Heart right ventricle (tissue), 16 donors: ENCODE results near the gene DHRS2. TPM values are rescaled to one million over a fixed set of nuclear protein-coding genes. Genes with fewer than 3 reads are reported as not detected.

ENCODE experiments used
- ATAC-seq, 8 donors: fragments of 200-7000 bp; cut with Tn5 transposase; one replicate each; pipeline ENCODE4 v1.9.1; 2020; ENCODE audit warnings: mild to moderate bottlenecking in 8 of 8, moderate library complexity in 8 of 8, moderate number of reproducible peaks in 1 of 8
- DNase-seq, 2 donors: peaks; one replicate each; pipeline ENCODE4 v3.0.0-alpha.2; 2020
- H3K27ac ChIP-seq, 10 donors: fragments of 200-600 bp; sonication (generic) in 2 of 10; one replicate each; pipeline versions ENCODE4 v1.5.0 to v1.8.0; 2020 to 2022; ENCODE audit warnings: mild to moderate bottlenecking in 3 of 10
- H3K27me3 ChIP-seq, 7 donors: fragments of 200-600 bp; one replicate each; pipeline ENCODE4 v1.8.0; 2021 to 2022; ENCODE audit warnings: mild to moderate bottlenecking in 2 of 7
- H3K36me3 ChIP-seq, 9 donors: fragments of 200-600 bp; sonication (generic) in 1 of 9; one replicate each; pipeline versions ENCODE4 v1.5.0 to v1.8.0; 2020 to 2022; ENCODE audit warnings: mild to moderate bottlenecking in 2 of 9
- H3K4me1 ChIP-seq, 9 donors: fragments of 200-600 bp; sonication (generic) in 1 of 9; one replicate each; pipeline versions ENCODE4 v1.5.0 to v1.8.0; 2020 to 2022; ENCODE audit warnings: mild to moderate bottlenecking in 4 of 9
- H3K4me3 ChIP-seq, 10 donors: fragments of 200-600 bp; sonication (generic) in 2 of 10; one replicate each; pipeline versions ENCODE4 v1.5.0 to v1.8.0; 2020 to 2022; ENCODE audit warnings: mild to moderate bottlenecking in 7 of 10, moderate library complexity in 2 of 10
- H3K9me3 ChIP-seq, 11 donors: fragments of 200-600 bp in 10 of 11; sonication (generic) in 2 of 11; one replicate each; pipeline versions ENCODE4 v1.5.0 to v1.8.0; 2013 to 2022; ENCODE audit warnings: mild to moderate bottlenecking in 2 of 11, control low read depth in 1 of 11, moderate library complexity in 1 of 11
- WGBS, 2 donors: extraction: QIAGEN DNeasy Blood & Tissue Kit; methylation state at CpG; one replicate each; pipeline ENCODE4 v1.1.7; 2013; ENCODE audit warnings: inconsistent platforms in 1 of 2; 5-methylcytosine and 5-hydroxymethylcytosine counted together
- intact Hi-C, 10 donors: fragments of 100-400 bp; cut with DNase I; formaldehyde crosslinking; loops; one replicate each; pipeline versions ENCODE4 v1.11.1 to v1.14.2; 2022
- polyA plus RNA-seq, 2 donors: library from polyadenylated mRNA; stranded (reverse); fragments of 200-250 nt; gene quantifications; one replicate each; pipeline ENCODE4 v1.2.3, GENCODE V29; 2013
- total RNA-seq, 10 donors: library from RNA; stranded (reverse); fragmentation: NEBNext Ultra II Directional in 3 of 10; extraction: Animal tissue kit (Norgen Biotek cat#: 25700) in 3 of 10; gene quantifications; one replicate each; pipeline versions ENCODE4 v1.2.1 to v1.2.4, GENCODE V29; 2021 to 2023
- TF ChIP-seq, protein P1 (sequence below), 9 donors: fragments of 200-600 bp; sonication (generic) in 2 of 9; IDR thresholded peaks; one replicate each; pipeline versions ENCODE4 v1.5.0 to v1.8.0; 2021 to 2022; ENCODE audit warnings: antibody characterized with exemption in 9 of 9, mild to moderate bottlenecking in 5 of 9, moderate library complexity in 1 of 9
- donor health status: Arrhythmogenic right ventricular cardiomyopathy.
- donor health status: ischemic (EF 13 %, LVEDD 7.1; RV severe dilation, severe dysfunction).
- donor health status: healthy with polysubstance abuse.
- donor health status: DM: no; HTN: yes; CAD: no.
- donor health status: DM: no; HTN: no; CAD: no.
- donor health status: ischemic (EF 25% LVEDD 6.9; RV normal size, moderate dysfunction).
- donor health status: ischemic (EF 25% LVEDD 5.7; RV mildly dilated, moderate dysfunction).
- donor health status: healthy.
- donor health status: DM: yes; HTN: yes; CAD: no.
- donor health status: Ischemic cardiomyopathy.
- donor health status: ischemic (EF 35%, LVEDD 5.7; RV mildly dilated, moderate dysfunction).
- donor health status: nonischemic (EF 11% LVEDD 7.7; RV severe dilation, severe dysfunction).
- donor health status: DM: yes; HTN: yes; CAD: no.
- donor health status: PGD.
- donor health status: ischemic (EF 29% LVEDD 5.4; RV normal size, mild dysfunction).
- donor health status: nonischemic (EF 23%, LVEDD 6.1; RV moderate dilation, normal function).

The DHRS2 gene
- total and polyA plus RNA-seq, 12 donors, result 0.07 TPM; not detected in 11

DNA sequence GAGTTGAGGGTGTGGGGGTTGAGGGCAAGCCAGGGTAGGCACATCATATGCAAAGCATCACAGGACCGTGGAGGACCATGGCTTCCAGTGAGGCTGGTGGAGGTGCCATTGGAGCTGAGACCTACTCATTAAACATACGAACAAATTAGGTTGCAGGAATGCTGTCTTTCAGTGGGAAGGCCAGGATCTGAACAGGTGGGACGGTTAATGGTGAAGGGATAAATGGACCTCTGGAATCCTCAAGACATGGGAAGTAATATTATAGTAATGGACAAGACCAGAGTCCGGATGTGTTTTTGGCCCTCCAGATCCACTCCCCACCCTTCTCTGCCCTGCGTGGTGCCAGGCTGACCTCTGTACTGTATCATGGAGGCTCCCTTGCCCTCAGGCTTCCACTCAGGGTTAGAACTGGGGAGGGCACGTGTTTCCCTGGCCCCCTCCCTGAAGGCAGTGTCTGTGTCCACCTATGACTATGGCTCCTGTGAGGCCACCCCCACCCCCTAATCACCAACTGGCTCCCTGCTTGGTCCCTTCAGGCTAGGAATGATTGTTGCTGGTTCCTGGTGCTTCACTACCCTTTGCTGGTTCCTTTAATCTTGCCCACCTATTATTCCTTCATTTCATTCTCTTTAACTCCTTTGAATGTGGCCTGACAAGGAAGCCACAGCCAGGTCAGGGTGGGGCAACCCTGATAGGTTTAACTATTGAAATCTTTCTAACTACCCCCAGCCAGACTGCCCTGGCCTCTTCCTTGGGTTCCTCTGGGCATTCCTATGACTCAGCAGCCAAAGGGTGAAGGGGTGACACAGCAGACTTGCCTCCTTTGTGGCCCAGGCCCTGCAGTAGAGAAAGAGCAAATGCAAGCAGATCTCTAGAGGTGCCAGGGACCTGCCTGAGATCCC, 10.7 kb downstream of the DHRS2 start:
- Histone ChIP-seq H3K9me3 (no peaks in the 10 kb centered on the region), H3K4me1 (no peaks in the 10 kb centered on the region), H3K36me3 (no peaks in the 10 kb centered on the region), H3K27me3 (peaks cover 0 to 8% (median 0%) of the 10 kb centered on the region in 7 donors), H3K4me3 (no peak overlapping the region), H3K27ac (no peak overlapping the region)
- intact Hi-C loops, result no loop called here
- ATAC-seq, result no peak
- WGBS, 2 donors, result 78 to 80% methylated on average over 6 of the region's 6 CpGs
- TF ChIP-seq, protein P1, sequence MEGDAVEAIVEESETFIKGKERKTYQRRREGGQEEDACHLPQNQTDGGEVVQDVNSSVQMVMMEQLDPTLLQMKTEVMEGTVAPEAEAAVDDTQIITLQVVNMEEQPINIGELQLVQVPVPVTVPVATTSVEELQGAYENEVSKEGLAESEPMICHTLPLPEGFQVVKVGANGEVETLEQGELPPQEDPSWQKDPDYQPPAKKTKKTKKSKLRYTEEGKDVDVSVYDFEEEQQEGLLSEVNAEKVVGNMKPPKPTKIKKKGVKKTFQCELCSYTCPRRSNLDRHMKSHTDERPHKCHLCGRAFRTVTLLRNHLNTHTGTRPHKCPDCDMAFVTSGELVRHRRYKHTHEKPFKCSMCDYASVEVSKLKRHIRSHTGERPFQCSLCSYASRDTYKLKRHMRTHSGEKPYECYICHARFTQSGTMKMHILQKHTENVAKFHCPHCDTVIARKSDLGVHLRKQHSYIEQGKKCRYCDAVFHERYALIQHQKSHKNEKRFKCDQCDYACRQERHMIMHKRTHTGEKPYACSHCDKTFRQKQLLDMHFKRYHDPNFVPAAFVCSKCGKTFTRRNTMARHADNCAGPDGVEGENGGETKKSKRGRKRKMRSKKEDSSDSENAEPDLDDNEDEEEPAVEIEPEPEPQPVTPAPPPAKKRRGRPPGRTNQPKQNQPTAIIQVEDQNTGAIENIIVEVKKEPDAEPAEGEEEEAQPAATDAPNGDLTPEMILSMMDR (IDR thresholded peaks at IDR 0.05), result no peak
- no peak for DNase-seq

DNA sequence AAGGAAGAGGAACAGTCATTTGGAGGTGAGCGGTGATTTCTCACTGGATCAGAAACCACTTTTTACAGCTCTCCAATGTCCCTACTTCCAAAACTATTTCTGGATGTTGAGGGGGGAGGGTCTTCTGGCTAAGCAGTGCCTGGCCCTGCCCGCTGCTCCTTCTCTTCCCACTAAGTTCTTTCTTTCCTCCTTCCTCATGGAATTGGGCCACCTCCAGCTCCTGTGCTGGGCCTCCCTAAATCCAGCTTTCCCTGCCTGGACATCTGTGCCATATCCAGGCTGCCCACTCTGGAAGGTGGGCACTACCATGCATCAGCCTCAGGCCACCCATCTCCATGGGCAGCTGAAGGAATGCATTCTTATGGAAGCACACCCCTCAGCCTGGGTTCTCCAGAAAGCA, 11.5 kb downstream of the DHRS2 start:
- no peaks in the 10 kb centered on the region for H3K9me3 ChIP-seq
- 91 to 97% methylated on average over 2 of the region's 2 CpGs for WGBS, 2 donors
- ATAC-seq (no peak), DNase-seq (no peak)
- no peak overlapping the region for H3K27ac ChIP-seq
- H3K36me3 ChIP-seq, result no peaks in the 10 kb centered on the region
- H3K4me3 ChIP-seq, result no peak overlapping the region
- intact Hi-C loops, result no loop called here
- H3K27me3 ChIP-seq, result peaks cover 0 to 8% (median 0%) of the 10 kb centered on the region in 7 donors
- no peaks in the 10 kb centered on the region for H3K4me1 ChIP-seq
- TF ChIP-seq, protein P1 (IDR thresholded peaks at IDR 0.05), result no peak

DNA sequence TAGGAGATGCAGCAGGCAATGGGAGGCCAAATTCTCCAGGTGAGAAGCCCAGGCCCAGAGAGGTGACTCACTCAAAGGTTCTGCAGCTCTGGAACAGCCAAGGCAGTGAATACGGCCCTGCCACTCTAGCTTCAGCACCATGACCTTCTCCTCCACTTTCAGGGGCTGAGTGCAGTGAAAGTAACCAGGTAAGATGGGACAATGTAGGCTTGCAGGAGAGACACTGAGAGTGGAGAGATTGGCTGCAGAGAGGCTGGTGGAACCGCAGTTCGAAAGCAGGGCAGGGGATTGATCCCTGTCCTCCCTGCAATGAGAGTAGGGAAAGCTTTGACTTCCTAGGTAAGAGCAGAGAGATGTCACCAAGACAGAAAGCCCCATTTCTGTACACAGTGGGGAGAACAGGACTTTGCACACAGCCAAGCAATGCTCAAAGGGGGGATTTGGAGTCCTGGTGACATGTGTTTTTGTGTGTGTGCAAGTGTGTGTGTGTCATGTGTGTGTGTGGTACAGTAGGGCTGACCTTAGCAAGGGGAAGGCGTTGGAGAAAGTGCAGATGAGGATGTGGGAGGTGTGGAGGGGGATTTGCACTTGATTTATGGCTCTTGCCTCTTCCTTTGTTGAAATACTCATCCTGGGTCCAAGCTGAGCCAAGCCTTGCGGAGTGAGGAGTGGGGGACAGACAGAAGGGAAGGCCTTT, 12.7 kb downstream of the DHRS2 start:
- Histone ChIP-seq H3K27me3 (peaks cover 0 to 8% (median 0%) of the 10 kb centered on the region in 7 donors), H3K9me3 (no peaks in the 10 kb centered on the region)
- intact Hi-C loops, result no loop called here

DNA sequence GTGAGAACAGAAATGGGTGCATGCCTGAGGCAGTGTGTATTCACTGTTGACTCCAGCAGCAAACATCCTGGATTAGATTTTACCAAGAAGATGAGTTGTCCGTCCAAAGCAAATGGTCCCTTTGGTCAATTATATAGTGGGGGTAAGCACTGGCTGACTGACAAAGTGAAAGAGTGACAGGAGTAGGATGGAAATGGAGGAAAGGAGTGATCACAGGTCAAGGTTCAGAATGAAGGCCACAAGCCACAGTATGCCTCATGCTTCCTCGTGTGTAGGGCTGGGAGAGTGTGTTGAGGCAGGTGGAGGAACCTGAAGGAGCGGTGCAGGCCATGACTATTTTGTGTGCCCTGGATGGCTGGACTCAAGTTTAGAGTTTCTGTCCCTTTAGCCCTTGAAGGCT, 14.3 kb downstream of the DHRS2 start:
- ATAC-seq (no peak), DNase-seq (no peak)
- H3K36me3 ChIP-seq, result no peaks in the 10 kb centered on the region
- intact Hi-C loops, result no loop called here
- H3K4me3 ChIP-seq, result no peak overlapping the region
- TF ChIP-seq, protein P1 (IDR thresholded peaks at IDR 0.05), result no peak
- H3K9me3 ChIP-seq, result no peaks in the 10 kb centered on the region
- peaks cover 0 to 8% (median 0%) of the 10 kb centered on the region in 7 donors for H3K27me3 ChIP-seq
- WGBS, 2 donors, result 87 to 92% methylated on average over 3 of the region's 3 CpGs
- H3K27ac ChIP-seq, result no peak overlapping the region
- H3K4me1 ChIP-seq, result no peaks in the 10 kb centered on the region

More for the DNA sequence above, 12.7 kb downstream of the DHRS2 start:
- Histone ChIP-seq H3K36me3 (no peaks in the 10 kb centered on the region), H3K4me1 (no peaks in the 10 kb centered on the region), H3K4me3 (no peak overlapping the region), H3K27ac (no peak overlapping the region)
- TF ChIP-seq, protein P1 (IDR thresholded peaks at IDR 0.05), result no peak
- 72 to 80% methylated on average over 5 of the region's 5 CpGs for WGBS, 2 donors
- no peak for ATAC-seq
- no peak for DNase-seq
